Natural killer cell (primary cell): ENCODE results near the gene TRIM41. TPM values are rescaled to one million over a fixed set of nuclear protein-coding genes. Genes with fewer than 3 reads are reported as not detected.
A peak's percentile ranks its signal among the peaks of the same experiment; 100 is the strongest.

ENCODE experiments used
- ATAC-seq, 3 donors: fragments of 150-1000 bp in 2 of 3; fragments of 200-7000 bp in 1 of 3; cut with Tn5 transposase; 1 replicate in 1 of 3; 2 replicates in 2 of 3; pipeline ENCODE4 v1.10.0; 2021; ENCODE audit warnings: mild to moderate bottlenecking in 2 of 3, moderate library complexity in 2 of 3
- DNase-seq, 2 donors: peaks; one replicate each; pipeline versions ENCODE4 v3.0.0 to v3.0.0-alpha.2; 2013 to 2021; ENCODE audit warnings: mixed read lengths in 1 of 2
- H3K27ac ChIP-seq: one replicate; pipeline ENCODE4 v1.5.1; 2013; ENCODE audit warnings: mild to moderate bottlenecking, low read length
- H3K27me3 ChIP-seq: one replicate; pipeline ENCODE4 v1.6.1; 2013; ENCODE audit warnings: low read length; ENCODE audit not compliant: control insufficient read depth, insufficient read depth
- H3K36me3 ChIP-seq: one replicate; pipeline ENCODE4 v1.6.1; 2013; ENCODE audit warnings: low read length; ENCODE audit not compliant: control insufficient read depth, insufficient read depth
- H3K4me1 ChIP-seq: one replicate; pipeline ENCODE4 v1.6.1; 2013; ENCODE audit warnings: low read length; ENCODE audit not compliant: control insufficient read depth, insufficient read depth
- H3K4me3 ChIP-seq: one replicate; pipeline ENCODE4 v1.5.1; 2013; ENCODE audit warnings: low read length
- H3K9me3 ChIP-seq: one replicate; pipeline ENCODE4 v1.6.1; 2013; ENCODE audit warnings: low read length; ENCODE audit not compliant: control insufficient read depth, insufficient read depth
- H3K27ac Mint-ChIP-seq, 2 donors: one replicate each; pipeline ENCODE4 v1.8.0; 2022; ENCODE audit warnings: mild to moderate bottlenecking in 2 of 2, mixed read lengths in 2 of 2, moderate library complexity in 1 of 2
- H3K27me3 Mint-ChIP-seq, 2 donors: one replicate each; pipeline ENCODE4 v1.8.0; 2022; ENCODE audit warnings: low read depth in 2 of 2, mixed read lengths in 2 of 2
- H3K36me3 Mint-ChIP-seq: one replicate; pipeline ENCODE4 v1.8.0; 2022; ENCODE audit warnings: mixed read lengths
- H3K4me1 Mint-ChIP-seq, 2 donors: one replicate each; pipeline ENCODE4 v1.8.0; 2022; ENCODE audit warnings: mixed read lengths in 2 of 2
- H3K4me3 Mint-ChIP-seq: one replicate; pipeline ENCODE4 v1.8.0; 2022; ENCODE audit warnings: mild to moderate bottlenecking, moderate library complexity, mixed read lengths
- H3K9me3 Mint-ChIP-seq, 2 donors: one replicate each; pipeline ENCODE4 v1.8.0; 2022; ENCODE audit warnings: mixed read lengths in 2 of 2
- CTCF ChIP-seq: fragments of 200-600 bp; IDR thresholded peaks from one replicate; pipeline ENCODE4 v1.8.0; 2022; ENCODE audit warnings: antibody characterized with exemption
- WGBS: methylation state at CpG from one replicate; pipeline ENCODE4 v1.1.7; 2013; ENCODE audit warnings: missing lambda C conversion rate; ENCODE audit not compliant: insufficient coverage; 5-methylcytosine and 5-hydroxymethylcytosine counted together
- intact Hi-C: fragments of 100-400 bp; cut with micrococcal nuclease; formaldehyde crosslinking; loops from one replicate; pipeline ENCODE4 v1.14.2; 2022
- total RNA-seq, 4 donors: library from RNA; stranded (reverse); fragments of 120-200 nt in 1 of 4; gene quantifications; one replicate each; pipeline versions ENCODE4 v1.2.3 to v1.2.4, GENCODE V29; 2013 to 2022

Gene TRIM41
- total RNA-seq, 3 donors from 2014 or later (not counting 1 experiment from before 2014, with no cell fraction given): 33.4 to 41.6 (median 36.0) TPM

GRCh38 chr5:181245427-181246275 lies 22.6 kb downstream of the TRIM41 start:
- peak overlapping the region; percentile 98 to 99 for H3K27ac Mint-ChIP-seq
- 32% methylated on average over 34 of the region's 34 CpGs for WGBS
- intact Hi-C loops: no loop called here
- Histone ChIP-seq H3K36me3 (peaks cover 17% of the 10 kb centered on the region), H3K27me3 (no peaks in the 10 kb centered on the region), H3K4me3 (peak overlapping the region; percentile 83), H3K4me1 (peaks cover 61% of the 10 kb centered on the region), H3K27ac (peak overlapping the region; percentile 88), H3K9me3 (no peaks in the 10 kb centered on the region)
- no peak for ATAC-seq
- no peak for TF ChIP-seq CTCF
- H3K36me3 Mint-ChIP-seq: no peaks in the 10 kb centered on the region
- H3K9me3 Mint-ChIP-seq: no peaks in the 10 kb centered on the region
- no peaks in the 10 kb centered on the region for H3K27me3 Mint-ChIP-seq
- H3K4me3 Mint-ChIP-seq: peak overlapping the region; percentile 97
- H3K4me1 Mint-ChIP-seq: peaks cover 63 to 94% of the 10 kb centered on the region in 2 donors
- no peak for DNase-seq

GRCh38 chr5:181246276-181247049 lies 23.4 kb downstream of the TRIM41 start:
- ATAC-seq (peak; percentile 17 to 43 (median 19)), DNase-seq (peak; percentile 47 to 83)
- Histone ChIP-seq H3K27me3 (no peaks in the 10 kb centered on the region), H3K36me3 (peaks cover 9% of the 10 kb centered on the region), H3K27ac (peak overlapping the region; percentile 88), H3K9me3 (no peaks in the 10 kb centered on the region), H3K4me1 (peaks cover 55% of the 10 kb centered on the region), H3K4me3 (peak overlapping the region; percentile 83)
- no peaks in the 10 kb centered on the region for H3K27me3 Mint-ChIP-seq
- peaks cover 65 to 90% of the 10 kb centered on the region in 2 donors for H3K4me1 Mint-ChIP-seq
- H3K27ac Mint-ChIP-seq: peak overlapping the region; percentile 98 to 99
- intact Hi-C loops: no loop called here
- H3K4me3 Mint-ChIP-seq: peak overlapping the region; percentile 97
- H3K9me3 Mint-ChIP-seq: no peaks in the 10 kb centered on the region
- WGBS: 0% methylated on average over 54 of the region's 55 CpGs
- TF ChIP-seq CTCF: no peak
- no peaks in the 10 kb centered on the region for H3K36me3 Mint-ChIP-seq

GRCh38 chr5:181248277-181248676 lies 25.2 kb downstream of the TRIM41 start:
- H3K27me3 ChIP-seq: no peaks in the 10 kb centered on the region
- peak in 1 of 2 donors; percentile 27 for DNase-seq
- no peak for ATAC-seq
- peak overlapping the region; percentile 97 for H3K4me3 Mint-ChIP-seq
- 95% methylated on average over 4 of the region's 4 CpGs for WGBS
- intact Hi-C loops: no loop called here
- no peak overlapping the region for H3K4me3 ChIP-seq
- peak overlapping the region; percentile 98 to 99 for H3K27ac Mint-ChIP-seq
- H3K4me1 ChIP-seq: peaks cover 37% of the 10 kb centered on the region
- peaks cover 4% of the 10 kb centered on the region for H3K36me3 ChIP-seq
- H3K27me3 Mint-ChIP-seq: no peaks in the 10 kb centered on the region
- H3K9me3 Mint-ChIP-seq: no peaks in the 10 kb centered on the region
- no peaks in the 10 kb centered on the region for H3K9me3 ChIP-seq
- peak overlapping the region; percentile 38 for H3K27ac ChIP-seq
- H3K36me3 Mint-ChIP-seq: no peaks in the 10 kb centered on the region
- peaks cover 52 to 76% of the 10 kb centered on the region in 2 donors for H3K4me1 Mint-ChIP-seq
- no peak for TF ChIP-seq CTCF
